OCI-LY1 (cell line): ENCODE results near the gene BTBD18.

Experiments used
- H2AFZ ChIP-seq: fragments of 200-600 bp; sonication (generic), shearing (Covaris generic); 2 replicates; pipeline ENCODE4 v1.6.0; 2014; ENCODE audit warnings: antibody characterized with exemption, mild to moderate bottlenecking, low read length
- H3F3A ChIP-seq: fragments of 200-600 bp; sonication (generic), shearing (Covaris generic); 2 replicates; pipeline ENCODE4 v1.6.0; 2014; ENCODE audit warnings: mild to moderate bottlenecking, antibody characterized with exemption, low read length, moderate library complexity; ENCODE audit not compliant: insufficient read depth
- H3K27ac ChIP-seq: fragments of 200-600 bp; sonication (generic); 2 replicates; pipeline ENCODE4 v1.5.1; 2014; ENCODE audit warnings: low read length, mixed run types, mild to moderate bottlenecking, low read depth; ENCODE audit not compliant: poor library complexity, severe bottlenecking
- H3K27me3 ChIP-seq: fragments of 200-600 bp; sonication (generic); 2 replicates; pipeline ENCODE4 v1.6.0; 2014; ENCODE audit warnings: antibody characterized with exemption, mild to moderate bottlenecking, low read length, moderate library complexity; ENCODE audit not compliant: insufficient read depth
- H3K36me3 ChIP-seq: fragments of 200-600 bp; sonication (generic); 2 replicates; pipeline ENCODE4 v1.6.1; 2014; ENCODE audit warnings: mild to moderate bottlenecking, antibody characterized with exemption, low read length, moderate library complexity, mixed read lengths; ENCODE audit not compliant: insufficient read depth
- H3K4me1 ChIP-seq: fragments of 200-600 bp; sonication (generic); 2 replicates; pipeline ENCODE4 v1.5.1; 2014; ENCODE audit warnings: mild to moderate bottlenecking, low read length, moderate library complexity; ENCODE audit not compliant: insufficient read depth, severe bottlenecking
- H3K4me2 ChIP-seq: fragments of 200-600 bp; sonication (generic), shearing (Covaris generic); 2 replicates; pipeline ENCODE4 v1.6.1; 2014; ENCODE audit warnings: low read length
- H3K4me3 ChIP-seq: fragments of 200-600 bp; sonication (generic); 2 replicates; pipeline ENCODE4 v1.5.1; 2014; ENCODE audit warnings: low read length, low read depth, mild to moderate bottlenecking, mixed read lengths; ENCODE audit not compliant: poor library complexity, severe bottlenecking
- H3K79me2 ChIP-seq: fragments of 200-600 bp; shearing (Covaris generic); 2 replicates; pipeline ENCODE4 v1.6.1; 2016; ENCODE audit warnings: mixed run types, low read length, mixed read lengths; ENCODE audit not compliant: insufficient read depth
- H3K9ac ChIP-seq: fragments of 200-600 bp; sonication (generic), shearing (Covaris generic); 2 replicates; pipeline ENCODE4 v1.6.1; 2014; ENCODE audit warnings: mild to moderate bottlenecking, low read length, mixed read lengths
- H3K9me2 ChIP-seq: fragments of 200-600 bp; sonication (generic), shearing (Covaris generic); 2 replicates; pipeline ENCODE4 v1.6.1; 2014; ENCODE audit warnings: low read depth, mild to moderate bottlenecking, low read length, mixed read lengths
- H3K9me3 ChIP-seq: fragments of 200-600 bp; shearing (Covaris generic); 2 replicates; pipeline ENCODE4 v1.6.1; 2014; ENCODE audit warnings: low read length, mixed read lengths
- H4K20me1 ChIP-seq: fragments of 200-600 bp; sonication (generic), shearing (Covaris generic); 2 replicates; pipeline ENCODE4 v1.6.0; 2016; ENCODE audit warnings: mild to moderate bottlenecking, low read length; ENCODE audit not compliant: insufficient read depth
- EZH2 ChIP-seq: fragments of 200-600 bp; sonication (generic), shearing (Covaris generic); IDR thresholded peaks from 2 replicates; pipeline ENCODE4 v1.8.0; 2017; ENCODE audit warnings: borderline replicate concordance, mixed run types, mild to moderate bottlenecking, antibody characterized with exemption, low read length, moderate library complexity, mixed read lengths
- TF ChIP-seq, protein P1 (sequence below): fragments of 200-600 bp; sonication (generic), shearing (Covaris generic); IDR thresholded peaks from 2 replicates; pipeline ENCODE4 v1.5.1; 2017; ENCODE audit warnings: mild to moderate bottlenecking, antibody characterized with exemption, low read length, moderate library complexity, mixed read lengths

Gene BTBD18

DNA sequence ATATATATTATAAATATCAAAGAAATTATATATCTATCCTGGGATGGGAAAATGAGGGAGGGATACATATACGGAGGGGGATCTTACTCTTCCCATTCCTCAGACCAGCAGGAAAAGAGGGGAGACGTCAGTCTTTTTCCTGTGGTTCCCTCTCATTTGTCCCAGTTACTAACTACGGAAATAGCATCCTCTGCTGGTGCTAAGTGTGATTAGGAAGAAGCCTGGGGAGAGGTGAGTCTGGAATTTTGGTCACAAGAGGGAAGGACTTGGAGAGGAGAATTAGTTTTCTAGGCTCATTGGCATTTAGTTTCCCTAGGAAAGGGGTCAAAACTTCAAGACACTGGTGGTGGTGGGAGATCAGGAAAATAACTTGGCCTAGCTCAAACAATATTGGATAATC lies 51.2 kb downstream of the BTBD18 start:
- no peaks in the 10 kb centered on the region for H3K4me1 ChIP-seq
- H3K9me3 ChIP-seq: no peaks in the 10 kb centered on the region
- H3K4me2 ChIP-seq: no peak overlapping the region
- no peak overlapping the region for H3K4me3 ChIP-seq
- no peak for TF ChIP-seq EZH2
- TF ChIP-seq, protein P1, sequence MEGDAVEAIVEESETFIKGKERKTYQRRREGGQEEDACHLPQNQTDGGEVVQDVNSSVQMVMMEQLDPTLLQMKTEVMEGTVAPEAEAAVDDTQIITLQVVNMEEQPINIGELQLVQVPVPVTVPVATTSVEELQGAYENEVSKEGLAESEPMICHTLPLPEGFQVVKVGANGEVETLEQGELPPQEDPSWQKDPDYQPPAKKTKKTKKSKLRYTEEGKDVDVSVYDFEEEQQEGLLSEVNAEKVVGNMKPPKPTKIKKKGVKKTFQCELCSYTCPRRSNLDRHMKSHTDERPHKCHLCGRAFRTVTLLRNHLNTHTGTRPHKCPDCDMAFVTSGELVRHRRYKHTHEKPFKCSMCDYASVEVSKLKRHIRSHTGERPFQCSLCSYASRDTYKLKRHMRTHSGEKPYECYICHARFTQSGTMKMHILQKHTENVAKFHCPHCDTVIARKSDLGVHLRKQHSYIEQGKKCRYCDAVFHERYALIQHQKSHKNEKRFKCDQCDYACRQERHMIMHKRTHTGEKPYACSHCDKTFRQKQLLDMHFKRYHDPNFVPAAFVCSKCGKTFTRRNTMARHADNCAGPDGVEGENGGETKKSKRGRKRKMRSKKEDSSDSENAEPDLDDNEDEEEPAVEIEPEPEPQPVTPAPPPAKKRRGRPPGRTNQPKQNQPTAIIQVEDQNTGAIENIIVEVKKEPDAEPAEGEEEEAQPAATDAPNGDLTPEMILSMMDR: no peak
- no peak overlapping the region for H3K9ac ChIP-seq
- no peak overlapping the region for H2AFZ ChIP-seq
- H3K27me3 ChIP-seq: no peaks in the 10 kb centered on the region
- no peaks in the 10 kb centered on the region for H3F3A ChIP-seq
- no peaks in the 10 kb centered on the region for H3K79me2 ChIP-seq
- no peaks in the 10 kb centered on the region for H4K20me1 ChIP-seq
- H3K9me2 ChIP-seq: no peaks in the 10 kb centered on the region
- H3K27ac ChIP-seq: no peak overlapping the region
- peaks cover 72% of the 10 kb centered on the region for H3K36me3 ChIP-seq

DNA sequence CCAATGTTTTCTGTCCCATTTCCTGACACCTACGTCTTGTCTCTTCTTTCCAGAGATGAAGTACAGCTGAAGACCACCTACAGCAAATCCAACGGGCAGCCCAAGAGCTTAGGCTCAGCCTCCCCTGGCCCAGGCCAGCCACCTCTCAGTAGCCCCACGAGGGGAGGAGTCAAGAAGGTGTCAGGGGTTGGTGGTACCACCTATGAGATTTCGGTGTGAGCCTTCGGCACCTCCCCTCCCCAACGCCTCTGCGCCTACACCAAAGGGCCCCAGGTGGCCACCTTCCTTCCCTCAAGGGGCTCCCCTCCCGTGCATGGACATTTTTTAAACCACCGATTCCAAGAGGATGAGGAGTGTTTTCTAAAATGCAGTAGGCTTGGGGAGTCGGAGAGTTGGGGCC lies 51.8 kb downstream of the BTBD18 start:
- Histone ChIP-seq H3K36me3 (peaks cover 76% of the 10 kb centered on the region), H3K4me2 (no peak overlapping the region), H3K27ac (no peak overlapping the region), H3K4me1 (no peaks in the 10 kb centered on the region), H2AFZ (no peak overlapping the region), H3K9me3 (no peaks in the 10 kb centered on the region), H3K9me2 (no peaks in the 10 kb centered on the region), H4K20me1 (no peaks in the 10 kb centered on the region), H3K27me3 (no peaks in the 10 kb centered on the region), H3K79me2 (no peaks in the 10 kb centered on the region), H3K9ac (no peak overlapping the region), H3F3A (no peaks in the 10 kb centered on the region), H3K4me3 (no peak overlapping the region)
- TF ChIP-seq EZH2: no peak
- TF ChIP-seq, protein P1: no peak

DNA sequence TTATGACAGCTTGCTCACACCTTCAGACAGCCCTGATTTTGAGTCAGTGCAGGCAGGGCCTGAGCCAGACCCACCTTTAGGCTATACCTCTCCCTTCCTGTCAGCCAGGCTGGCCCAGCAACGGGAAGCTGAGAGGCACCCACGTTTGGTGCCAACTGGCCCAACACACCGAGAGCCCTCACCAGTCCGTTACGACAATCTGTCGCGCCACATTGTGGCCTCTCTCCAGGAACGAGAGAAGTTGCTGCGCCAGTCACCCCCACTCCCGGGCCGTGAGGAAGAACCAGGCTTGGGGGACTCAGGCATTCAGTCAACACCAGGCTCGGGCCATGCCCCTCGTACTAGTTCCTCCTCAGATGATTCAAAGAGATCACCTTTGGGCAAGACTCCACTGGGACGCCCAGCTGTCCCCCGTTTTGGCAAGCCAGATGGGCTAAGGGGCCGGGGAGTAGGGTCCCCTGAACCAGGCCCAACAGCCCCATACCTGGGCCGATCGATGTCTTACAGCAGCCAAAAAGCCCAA lies 52.7 kb downstream of the BTBD18 start:
- Histone ChIP-seq H3K9me3 (no peaks in the 10 kb centered on the region), H3K9me2 (no peaks in the 10 kb centered on the region), H3K9ac (no peak overlapping the region), H3K36me3 (peaks cover 76% of the 10 kb centered on the region), H3K79me2 (no peaks in the 10 kb centered on the region), H3K27me3 (no peaks in the 10 kb centered on the region), H3K27ac (no peak overlapping the region), H3K4me1 (no peaks in the 10 kb centered on the region), H3F3A (no peaks in the 10 kb centered on the region), H3K4me3 (no peak overlapping the region), H2AFZ (no peak overlapping the region), H4K20me1 (no peaks in the 10 kb centered on the region), H3K4me2 (no peak overlapping the region)
- no peak for TF ChIP-seq EZH2
- TF ChIP-seq, protein P1: no peak
